Cardiac fibroblast (primary cell): Measurements from ENCODE around the gene SCN4B.

Source experiments
- DNase-seq, 2 donors: peaks; one replicate each; pipeline versions ENCODE4 v3.0.0 to v3.0.0-alpha.2; 2010; ENCODE audit warnings: low read depth in 2 of 2
- H3K4me3 ChIP-seq, 2 donors: replicated peaks in 1 of 2; 1 replicate in 1 of 2; 2 replicates in 1 of 2; pipeline ENCODE4 v1.5.1; 2011; ENCODE audit warnings: low read depth in 2 of 2, low read length in 2 of 2, mild to moderate bottlenecking in 2 of 2, moderate library complexity in 1 of 2
- TF ChIP-seq, protein P1 (sequence below): IDR thresholded peaks from one replicate; pipeline ENCODE4 v1.5.1; 2011; ENCODE audit warnings: low read depth, mild to moderate bottlenecking, low read length, inconsistent platforms

Gene SCN4B

DNA sequence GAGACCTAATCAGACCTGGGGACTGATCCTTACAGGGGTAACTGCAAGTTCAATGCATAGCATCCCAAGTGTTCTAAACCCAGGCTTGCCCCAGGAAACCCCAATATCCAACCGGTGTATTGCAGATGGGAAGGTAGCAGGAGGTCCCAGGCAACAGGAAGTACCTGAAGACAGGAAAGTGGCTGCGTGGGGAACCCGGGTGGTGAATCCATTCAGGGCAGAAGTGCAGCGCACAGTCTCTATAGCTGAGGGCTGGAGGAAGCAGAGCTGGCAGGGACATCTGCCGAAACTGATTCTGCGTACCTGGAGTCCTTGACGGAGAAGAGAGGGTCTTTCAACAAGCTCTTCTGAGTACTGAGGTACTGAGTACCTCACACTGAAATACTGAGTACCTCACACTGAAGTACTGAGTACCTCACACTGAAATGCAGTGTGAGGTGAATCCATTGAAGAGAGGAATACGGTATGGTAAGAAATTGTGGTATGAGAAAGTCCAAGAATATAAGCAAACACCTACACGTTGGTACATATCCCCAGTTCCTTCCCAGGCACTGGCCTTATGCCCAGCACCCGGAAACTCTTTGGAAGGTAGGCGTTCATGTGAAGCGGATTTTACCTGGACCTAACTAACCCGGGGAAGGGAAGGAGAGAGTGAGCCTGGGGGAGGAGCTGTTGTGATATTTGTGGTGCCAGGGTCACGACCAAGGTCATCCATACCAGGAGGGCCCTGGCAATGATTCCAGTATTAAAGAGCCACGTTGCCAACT, 20.1 kb downstream of the SCN4B start:
- TF ChIP-seq, protein P1, sequence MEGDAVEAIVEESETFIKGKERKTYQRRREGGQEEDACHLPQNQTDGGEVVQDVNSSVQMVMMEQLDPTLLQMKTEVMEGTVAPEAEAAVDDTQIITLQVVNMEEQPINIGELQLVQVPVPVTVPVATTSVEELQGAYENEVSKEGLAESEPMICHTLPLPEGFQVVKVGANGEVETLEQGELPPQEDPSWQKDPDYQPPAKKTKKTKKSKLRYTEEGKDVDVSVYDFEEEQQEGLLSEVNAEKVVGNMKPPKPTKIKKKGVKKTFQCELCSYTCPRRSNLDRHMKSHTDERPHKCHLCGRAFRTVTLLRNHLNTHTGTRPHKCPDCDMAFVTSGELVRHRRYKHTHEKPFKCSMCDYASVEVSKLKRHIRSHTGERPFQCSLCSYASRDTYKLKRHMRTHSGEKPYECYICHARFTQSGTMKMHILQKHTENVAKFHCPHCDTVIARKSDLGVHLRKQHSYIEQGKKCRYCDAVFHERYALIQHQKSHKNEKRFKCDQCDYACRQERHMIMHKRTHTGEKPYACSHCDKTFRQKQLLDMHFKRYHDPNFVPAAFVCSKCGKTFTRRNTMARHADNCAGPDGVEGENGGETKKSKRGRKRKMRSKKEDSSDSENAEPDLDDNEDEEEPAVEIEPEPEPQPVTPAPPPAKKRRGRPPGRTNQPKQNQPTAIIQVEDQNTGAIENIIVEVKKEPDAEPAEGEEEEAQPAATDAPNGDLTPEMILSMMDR, result no peak
- no peak for DNase-seq
- no peak overlapping the region for H3K4me3 ChIP-seq

DNA sequence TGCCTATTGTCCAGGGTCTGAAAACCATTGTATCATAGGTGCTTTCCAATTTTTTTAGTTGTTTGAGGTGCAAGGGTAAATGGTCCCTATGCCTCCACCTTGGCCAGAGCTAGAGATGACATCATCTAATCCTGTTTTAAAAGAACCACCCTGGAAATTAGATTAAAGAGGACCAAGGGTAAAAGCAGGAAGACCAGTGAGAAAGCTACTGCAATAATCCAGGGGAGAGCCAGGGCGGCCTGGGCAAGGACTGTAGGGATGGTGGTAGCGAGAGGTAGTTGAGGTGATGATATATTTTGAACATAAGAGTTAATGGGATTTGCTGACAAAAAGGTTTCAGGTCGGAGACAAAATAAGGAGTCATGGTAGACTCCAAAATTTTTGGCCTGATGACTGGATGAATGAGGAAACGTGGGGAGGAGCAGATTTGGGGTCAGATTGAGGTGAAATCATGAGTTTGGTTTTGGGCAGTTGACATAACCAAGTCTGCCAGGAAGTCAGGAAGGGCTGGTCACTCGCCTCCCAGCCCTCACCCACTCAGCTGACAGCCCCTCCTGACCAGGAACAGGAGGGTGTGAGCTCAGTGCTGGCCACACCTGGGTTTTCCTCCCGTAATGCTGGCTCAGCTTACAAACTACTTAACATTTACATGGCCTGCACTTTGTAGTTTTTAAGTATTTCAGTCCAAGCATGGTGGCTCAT, 23.0 kb downstream of the SCN4B start:
- no peak overlapping the region for H3K4me3 ChIP-seq
- TF ChIP-seq, protein P1, result no peak
- no peak for DNase-seq

DNA sequence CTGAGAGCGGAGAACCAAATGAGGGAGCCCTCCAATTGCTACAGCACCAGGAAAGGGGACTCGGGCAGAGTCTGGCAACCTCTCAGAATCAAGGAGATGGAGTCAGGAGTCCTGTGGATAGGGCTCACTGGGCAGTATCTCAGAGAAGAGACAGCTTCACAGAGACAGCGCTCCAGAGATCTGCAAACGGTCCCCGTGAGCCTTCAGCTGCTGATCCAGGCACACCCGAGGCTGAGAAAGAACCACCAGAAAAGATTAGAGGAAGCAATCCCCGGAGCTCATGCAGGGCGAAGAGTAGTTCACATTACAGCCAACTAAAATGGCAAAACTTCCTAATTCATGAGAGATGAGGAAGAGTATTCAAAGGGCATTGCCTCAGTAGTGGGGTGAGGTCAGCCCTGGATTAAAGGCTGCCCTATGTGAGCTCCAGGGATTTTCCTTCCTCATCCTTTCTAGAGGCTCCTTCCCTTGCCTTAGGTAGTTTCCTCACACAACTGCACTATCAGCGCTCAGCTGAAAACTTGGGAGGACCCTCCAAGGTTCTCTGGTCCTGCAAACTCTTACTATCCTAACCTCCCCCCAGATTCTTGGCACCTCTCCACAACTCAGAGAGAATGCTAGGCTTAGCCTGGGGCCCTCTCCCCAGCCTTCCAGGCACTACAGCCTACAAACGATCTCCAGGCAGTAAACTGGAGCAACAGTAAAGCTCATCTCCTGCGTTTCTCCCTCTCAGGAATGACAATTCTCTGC, 23.7 kb downstream of the SCN4B start:
- no peak for DNase-seq
- H3K4me3 ChIP-seq, result no peak overlapping the region
- TF ChIP-seq, protein P1, result no peak

DNA sequence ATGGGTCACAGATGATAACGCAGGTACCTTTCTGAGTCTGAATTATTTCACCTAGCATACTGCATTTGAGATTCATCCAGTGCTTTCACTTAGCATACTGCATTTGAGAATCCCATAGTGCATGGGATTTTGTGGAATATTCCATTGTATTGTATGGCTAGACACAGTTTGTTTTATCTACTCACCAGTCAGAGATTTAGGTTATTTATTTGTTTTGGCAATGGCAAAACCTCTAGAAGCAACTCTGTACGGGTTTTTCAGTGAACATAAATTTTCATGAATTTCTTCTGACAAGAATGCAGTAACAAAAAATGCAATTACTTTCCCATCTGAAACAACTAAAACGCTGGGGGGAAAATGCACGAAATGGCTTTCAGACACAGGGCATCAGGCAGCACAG, 24.3 kb downstream of the SCN4B start:
- TF ChIP-seq, protein P1, result no peak
- DNase-seq, result no peak
- H3K4me3 ChIP-seq, result no peak overlapping the region

DNA sequence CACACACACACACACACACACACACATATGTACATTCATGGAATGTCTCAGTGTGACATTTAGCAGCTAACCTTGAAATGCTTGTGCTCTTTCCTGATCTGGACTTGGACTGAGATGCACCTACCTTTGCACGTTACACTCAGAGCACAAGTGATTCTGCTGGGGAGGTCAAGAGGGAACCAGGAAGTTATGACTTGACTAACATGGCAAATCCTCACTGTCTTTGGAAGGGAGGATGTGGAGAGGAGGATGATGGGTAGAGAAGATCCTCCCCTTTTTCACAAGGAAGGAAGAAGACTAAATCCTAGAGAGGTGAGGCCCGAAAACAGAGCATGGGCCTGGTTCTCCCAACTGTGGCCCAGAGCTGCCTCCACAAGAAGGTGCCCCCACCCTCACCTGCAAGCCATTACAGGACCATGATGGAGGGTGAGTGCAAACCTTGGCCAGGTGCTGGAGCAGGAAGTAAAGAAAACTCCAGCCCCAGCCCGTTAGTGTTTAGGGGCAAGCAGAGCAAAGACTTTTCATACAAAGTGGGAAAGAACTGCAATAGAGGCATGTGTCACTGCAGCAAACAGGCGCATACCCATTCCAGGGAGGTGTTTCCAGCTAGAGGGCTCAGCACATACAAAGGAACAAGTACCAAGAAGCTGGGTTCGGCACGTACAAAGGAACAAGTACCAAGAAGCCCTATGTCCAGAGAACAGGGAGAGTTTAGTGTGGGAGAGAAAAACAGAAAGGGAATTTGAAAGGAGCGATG, 26.4 kb downstream of the SCN4B start:
- DNase-seq, result no peak
- no peak overlapping the region for H3K4me3 ChIP-seq
- TF ChIP-seq, protein P1, result no peak

DNA sequence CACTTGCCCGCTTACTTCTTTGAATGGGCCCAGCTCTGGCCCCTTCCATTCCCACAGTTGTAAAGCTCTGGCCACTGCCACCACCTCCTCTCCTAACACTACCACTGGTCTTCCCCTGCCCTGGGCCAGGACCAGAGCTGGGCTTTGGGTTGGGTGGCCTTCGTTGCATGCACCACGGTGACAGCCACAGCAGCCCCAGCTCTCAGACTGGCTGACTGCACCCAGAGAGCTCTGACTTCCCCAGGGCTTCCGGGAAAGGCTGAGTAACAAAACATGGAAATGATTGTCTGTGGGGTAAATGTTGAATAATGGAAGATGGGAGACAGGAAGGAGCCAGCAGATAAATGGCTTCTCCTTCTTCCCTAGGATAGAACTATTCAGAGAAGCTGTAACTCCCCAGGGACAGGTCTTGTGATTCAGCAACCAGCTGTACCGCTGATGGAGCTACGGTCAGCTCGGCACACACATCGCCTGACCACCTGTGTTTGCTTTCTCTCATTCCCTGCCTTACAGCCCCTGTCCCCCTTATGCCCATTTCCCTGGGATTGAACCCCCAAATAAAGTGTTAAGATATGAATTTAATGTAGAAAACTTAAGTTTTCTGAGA, 27.6 kb downstream of the SCN4B start:
- no peak overlapping the region for H3K4me3 ChIP-seq
- TF ChIP-seq, protein P1, result no peak
- peak in 1 of 2 donors; percentile 25 for DNase-seq
